GM06990 (cell line): ENCODE results near the gene HSD17B11.
"Not testable (repeated sequence)": the region's sequence is repeated elsewhere in the genome, so short reads cannot be mapped to it uniquely, and the experiment has no call there.

Experiments
- DNase-seq: peaks from one replicate; pipeline ENCODE4 v3.0.0-alpha.2; 2011; ENCODE audit not compliant: insufficient read length; ENCODE audit errors: extremely low read depth
- H3K27me3 ChIP-seq: replicated peaks from 2 replicates; pipeline ENCODE4 v1.6.0; 2011; ENCODE audit warnings: low read length; ENCODE audit not compliant: control insufficient read depth, insufficient read depth
- H3K36me3 ChIP-seq: 2 replicates; pipeline ENCODE4 v1.5.1; 2011; ENCODE audit warnings: low read length; ENCODE audit not compliant: control insufficient read depth, insufficient read depth
- H3K4me3 ChIP-seq: replicated peaks from 2 replicates; pipeline ENCODE4 v1.5.1; 2011; ENCODE audit warnings: low read depth, mild to moderate bottlenecking, control low read depth, low read length
- TF ChIP-seq, protein P1 (sequence below): IDR thresholded peaks from 2 replicates; pipeline ENCODE4 v1.5.1; 2011; ENCODE audit warnings: low read length, control low read depth, mild to moderate bottlenecking, inconsistent platforms; ENCODE audit not compliant: insufficient read depth, poor library complexity, severe bottlenecking

HSD17B11 gene

DNA sequence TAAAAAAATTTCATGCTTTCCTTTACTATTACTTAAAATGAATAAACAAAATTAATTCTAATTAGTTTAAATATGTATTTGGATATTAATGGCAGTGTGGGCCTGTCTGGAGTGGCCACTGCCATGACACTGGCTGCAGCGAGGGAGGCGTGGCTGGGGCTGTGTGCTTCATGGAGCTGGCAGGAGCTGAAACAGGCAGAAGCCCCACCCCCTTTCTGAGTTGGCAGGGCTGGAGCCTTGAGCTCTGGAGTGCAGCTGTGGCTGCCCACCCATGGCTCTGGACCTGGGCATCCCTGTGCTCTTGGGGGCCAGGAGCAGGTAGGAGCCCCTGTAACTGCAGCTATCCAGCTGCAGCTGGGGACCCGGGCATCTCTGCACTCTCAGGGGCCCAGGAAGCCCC is 8.2 kb upstream of the HSD17B11 start:
- Histone ChIP-seq H3K36me3 (no peaks in the 10 kb centered on the region), H3K27me3 (no peaks in the 10 kb centered on the region), H3K4me3 (no peak overlapping the region)
- TF ChIP-seq, protein P1, sequence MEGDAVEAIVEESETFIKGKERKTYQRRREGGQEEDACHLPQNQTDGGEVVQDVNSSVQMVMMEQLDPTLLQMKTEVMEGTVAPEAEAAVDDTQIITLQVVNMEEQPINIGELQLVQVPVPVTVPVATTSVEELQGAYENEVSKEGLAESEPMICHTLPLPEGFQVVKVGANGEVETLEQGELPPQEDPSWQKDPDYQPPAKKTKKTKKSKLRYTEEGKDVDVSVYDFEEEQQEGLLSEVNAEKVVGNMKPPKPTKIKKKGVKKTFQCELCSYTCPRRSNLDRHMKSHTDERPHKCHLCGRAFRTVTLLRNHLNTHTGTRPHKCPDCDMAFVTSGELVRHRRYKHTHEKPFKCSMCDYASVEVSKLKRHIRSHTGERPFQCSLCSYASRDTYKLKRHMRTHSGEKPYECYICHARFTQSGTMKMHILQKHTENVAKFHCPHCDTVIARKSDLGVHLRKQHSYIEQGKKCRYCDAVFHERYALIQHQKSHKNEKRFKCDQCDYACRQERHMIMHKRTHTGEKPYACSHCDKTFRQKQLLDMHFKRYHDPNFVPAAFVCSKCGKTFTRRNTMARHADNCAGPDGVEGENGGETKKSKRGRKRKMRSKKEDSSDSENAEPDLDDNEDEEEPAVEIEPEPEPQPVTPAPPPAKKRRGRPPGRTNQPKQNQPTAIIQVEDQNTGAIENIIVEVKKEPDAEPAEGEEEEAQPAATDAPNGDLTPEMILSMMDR: no peak
- no peak for DNase-seq

DNA sequence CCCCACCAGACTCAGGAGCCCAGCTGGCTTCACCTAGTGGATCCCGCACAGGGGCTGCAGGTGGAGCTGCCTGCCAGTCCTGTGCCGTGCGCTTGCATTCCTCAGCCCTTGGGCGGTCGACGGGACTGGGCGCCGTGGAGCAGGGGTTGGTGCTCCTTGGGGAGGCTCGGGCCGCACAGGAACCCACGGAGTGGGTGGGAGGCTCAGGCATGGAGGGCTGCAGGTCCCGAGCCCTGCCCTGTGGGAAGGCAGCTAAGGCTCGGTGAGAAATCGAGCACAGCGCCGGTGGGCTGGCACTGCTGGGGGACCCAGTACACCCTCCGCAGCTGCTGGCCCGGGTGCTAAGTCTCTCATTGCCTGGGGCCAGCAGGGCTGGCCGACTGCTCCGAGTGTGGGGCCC is 4.9 kb upstream of the HSD17B11 start:
- H3K27me3 ChIP-seq, DNase-seq, H3K4me3 ChIP-seq, H3K36me3 ChIP-seq: not testable (repeated sequence)

DNA sequence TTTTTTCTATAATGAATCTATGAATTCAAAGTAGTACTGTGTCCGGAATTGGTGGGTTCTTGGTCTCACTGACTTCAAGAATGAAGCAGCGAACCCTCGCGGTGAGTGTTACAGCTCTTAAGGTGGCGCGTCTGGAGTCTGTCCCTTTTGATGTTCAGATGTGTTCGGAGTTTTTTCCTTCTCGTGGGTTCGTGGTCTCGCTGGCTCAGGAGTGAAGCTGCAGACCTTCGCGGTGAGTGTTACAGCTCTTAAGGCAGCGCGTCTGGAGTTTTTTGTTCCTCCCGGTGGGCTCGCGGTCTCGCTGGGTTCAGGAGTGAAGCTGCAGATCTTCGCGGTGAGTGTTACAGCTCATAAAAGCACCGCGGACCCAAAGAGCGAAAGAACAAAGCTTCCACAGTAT is 4.1 kb upstream of the HSD17B11 start:
- not testable (repeated sequence) for DNase-seq, H3K4me3 ChIP-seq, H3K27me3 ChIP-seq, H3K36me3 ChIP-seq

DNA sequence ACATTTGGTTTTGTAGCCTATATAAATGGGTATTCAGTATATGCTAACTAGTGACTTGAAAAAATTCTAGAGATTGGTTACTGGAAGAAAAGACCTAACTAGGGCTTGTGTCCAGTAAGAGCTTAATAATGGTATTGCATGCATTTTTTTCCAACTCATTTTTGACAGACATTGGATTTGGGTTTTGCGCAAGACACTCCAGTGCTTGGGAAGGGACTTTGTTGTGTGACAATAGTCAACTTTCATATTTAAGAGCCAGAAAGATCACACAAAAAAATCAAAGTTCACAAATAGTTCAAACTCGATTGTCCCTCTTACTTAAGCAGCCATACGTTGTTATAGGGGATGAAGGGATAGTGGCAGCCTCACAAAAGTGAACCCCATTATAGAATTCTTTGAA is 1.2 kb upstream of the HSD17B11 start:
- no peak for DNase-seq
- TF ChIP-seq, protein P1: no peak
- no peaks in the 10 kb centered on the region for H3K36me3 ChIP-seq
- no peaks in the 10 kb centered on the region for H3K27me3 ChIP-seq
- no peak overlapping the region for H3K4me3 ChIP-seq

- no peak for DNase-seq
- Histone ChIP-seq H3K36me3 (no peaks in the 10 kb centered on the region), H3K27me3 (no peaks in the 10 kb centered on the region), H3K4me3 (peak overlapping the region; percentile 81)
- TF ChIP-seq, protein P1: no peak
Measured at GRCh38 chr4:87391576-87392054, 627 bp upstream of the HSD17B11 start.

GRCh38 chr4:87390551-87390890 is 467 bp downstream of the HSD17B11 start:
- H3K27me3 ChIP-seq: no peaks in the 10 kb centered on the region
- TF ChIP-seq, protein P1: no peak
- no peaks in the 10 kb centered on the region for H3K36me3 ChIP-seq
- no peak for DNase-seq
- H3K4me3 ChIP-seq: peak overlapping the region; percentile 81

- not testable (repeated sequence) for DNase-seq, H3K27me3 ChIP-seq, H3K36me3 ChIP-seq
- peak overlapping the region; percentile 81 for H3K4me3 ChIP-seq
Measured at GRCh38 chr4:87390055-87390454, 933 bp downstream of the HSD17B11 start.
